Activated CD4-positive, alpha-beta T cell treated with anti-CD3 and anti-CD28 coated beads for 48 hours (primary cell): Measurements from ENCODE around the gene CDC34.

Source experiments
- DNase-seq: peaks from one replicate; pipeline ENCODE4 v3.0.0-alpha.2; 2020

CDC34 gene

GRCh38 chr19:589693-590395 lies 58.3 kb downstream of the CDC34 start, which contains the start of gene HCN2:
HCN2 (plus strand) TSS chr19:589881; CDS start chr19:589946, 65 bp downstream.
- no peak for DNase-seq

GRCh38 chr19:590396-590745 lies 58.8 kb downstream of the CDC34 start:
- DNase-seq = peak; percentile 50

- no peak for DNase-seq
Observed at GRCh38 chr19:590750-591098, 59.2 kb downstream of the CDC34 start.

GRCh38 chr19:591099-591958 lies 59.8 kb downstream of the CDC34 start:
- no peak for DNase-seq
